Measurements from ENCODE around the gene KCNG2. TPM values are rescaled to one million over a fixed set of nuclear protein-coding genes. Genes with fewer than 3 reads are reported as not detected.

Gene KCNG2
- polyA plus RNA-seq, 4 donors = 0.11 to 0.55 (median 0.35) TPM

DNA sequence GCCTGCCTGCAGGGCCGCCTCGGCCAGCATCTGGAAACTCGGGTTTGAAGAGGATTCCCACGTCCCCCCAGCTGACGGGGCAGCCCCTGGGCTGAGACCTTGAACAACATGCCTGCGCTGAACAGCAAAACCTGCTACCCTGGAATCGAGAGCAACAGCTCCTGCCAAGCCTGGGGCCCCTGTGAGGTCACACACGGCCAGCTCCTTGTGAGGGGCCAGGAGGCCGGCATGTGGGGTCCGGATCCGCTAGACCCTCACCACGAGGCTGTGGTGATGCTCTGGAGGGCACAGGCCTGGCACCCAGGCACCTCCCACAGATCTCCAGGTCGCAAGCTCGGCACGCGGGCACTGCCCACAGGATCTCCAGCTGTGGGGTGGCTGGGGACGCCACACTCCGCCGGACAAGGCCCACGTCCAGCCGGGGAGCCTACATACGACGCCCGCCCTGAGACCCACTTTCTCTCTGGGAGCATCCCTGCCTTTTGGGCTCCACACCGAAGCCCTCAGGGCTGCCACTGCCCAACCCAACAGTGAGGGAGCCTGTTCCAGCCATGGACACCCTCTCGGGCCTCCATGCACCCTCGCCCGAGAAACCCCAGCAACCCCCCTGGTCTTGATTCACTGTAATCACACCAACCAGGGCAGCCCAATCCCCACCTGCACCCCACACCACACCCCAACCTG lies 119.6 kb downstream of the KCNG2 start:
- no peak for DNase-seq (ENCODE audit: low read depth in 4 of 4, low spot score in 2 of 4)

DNA sequence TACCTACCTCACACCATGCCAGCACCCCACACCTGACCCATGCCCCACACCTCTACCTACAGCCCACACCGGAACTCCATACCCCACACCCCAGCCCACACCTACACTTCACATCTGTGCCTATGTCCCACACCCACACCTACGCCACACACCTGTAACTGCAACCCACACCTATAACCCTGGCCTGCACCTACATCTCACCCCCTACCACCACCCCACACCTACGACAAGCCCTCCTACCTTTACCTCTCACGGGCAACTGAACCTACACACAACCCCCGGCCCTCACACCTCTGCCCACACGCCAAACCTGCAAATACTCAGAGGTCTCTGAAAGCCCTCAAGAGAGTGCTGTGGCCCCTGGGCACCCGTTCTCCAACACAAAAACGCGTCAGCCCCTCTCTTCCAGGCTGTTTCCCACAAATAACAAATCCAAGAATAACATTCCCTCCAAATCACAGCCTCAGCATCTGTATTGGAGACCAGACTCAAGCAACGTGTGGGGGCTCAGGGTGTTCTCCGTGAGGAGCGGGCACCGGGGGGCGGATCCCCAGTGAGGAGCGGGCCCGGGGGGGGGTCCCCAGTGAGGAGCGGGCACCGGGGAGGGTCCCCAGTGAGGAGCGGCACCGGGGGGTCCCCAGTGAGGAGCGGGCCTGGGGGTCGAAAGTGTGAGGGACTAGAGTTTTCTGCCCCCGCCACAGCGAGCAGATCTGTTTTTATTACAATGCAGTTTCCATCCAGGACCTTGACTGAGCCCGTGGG lies 120.3 kb downstream of the KCNG2 start:
- no peak for DNase-seq (ENCODE audit: low read depth in 4 of 4, low spot score in 2 of 4)

DNA sequence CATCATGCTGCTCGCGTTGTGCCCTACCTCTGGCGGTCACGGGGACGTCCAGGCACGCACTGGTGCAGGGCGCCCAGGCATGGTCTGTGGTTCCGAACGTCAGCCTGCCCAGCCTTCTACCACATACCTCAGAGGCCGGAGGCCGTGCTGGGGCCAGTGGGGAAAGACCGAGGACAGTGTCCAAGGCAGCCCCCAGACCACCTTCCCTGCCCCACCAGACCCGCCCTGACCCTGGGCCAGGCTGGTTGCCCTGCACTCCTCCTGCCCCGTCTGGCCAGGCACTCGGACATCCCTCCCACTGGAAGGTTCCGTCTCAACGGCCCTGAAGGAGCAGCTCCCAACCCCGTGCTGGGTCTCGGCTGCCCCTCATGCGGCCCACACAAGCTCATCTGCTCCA lies 120.9 kb downstream of the KCNG2 start:
- DNase-seq (ENCODE audit: low read depth in 4 of 4, low spot score in 2 of 4) = no peak

DNA sequence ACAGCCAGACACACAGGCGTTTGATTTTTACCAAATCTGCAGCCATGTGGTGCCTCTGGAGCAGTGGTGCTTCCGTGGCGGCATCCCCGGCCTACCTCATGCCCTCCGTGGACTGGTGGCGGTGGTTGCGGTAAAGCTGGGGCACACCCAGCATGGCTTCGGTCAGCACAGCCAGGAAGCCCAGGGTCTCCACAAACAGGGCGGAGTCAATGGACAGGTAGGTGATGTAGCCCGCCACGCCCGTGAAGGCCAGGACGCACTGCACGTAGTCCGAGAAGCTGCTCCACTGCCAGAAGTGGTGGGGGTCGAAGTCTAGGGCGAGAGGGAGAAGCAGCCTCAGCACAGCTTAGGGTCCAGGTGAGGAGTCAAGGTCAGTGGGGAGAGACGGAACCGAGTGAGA lies 121.4 kb downstream of the KCNG2 start:
- no peak for DNase-seq (ENCODE audit: low read depth in 4 of 4, low spot score in 2 of 4)

DNA sequence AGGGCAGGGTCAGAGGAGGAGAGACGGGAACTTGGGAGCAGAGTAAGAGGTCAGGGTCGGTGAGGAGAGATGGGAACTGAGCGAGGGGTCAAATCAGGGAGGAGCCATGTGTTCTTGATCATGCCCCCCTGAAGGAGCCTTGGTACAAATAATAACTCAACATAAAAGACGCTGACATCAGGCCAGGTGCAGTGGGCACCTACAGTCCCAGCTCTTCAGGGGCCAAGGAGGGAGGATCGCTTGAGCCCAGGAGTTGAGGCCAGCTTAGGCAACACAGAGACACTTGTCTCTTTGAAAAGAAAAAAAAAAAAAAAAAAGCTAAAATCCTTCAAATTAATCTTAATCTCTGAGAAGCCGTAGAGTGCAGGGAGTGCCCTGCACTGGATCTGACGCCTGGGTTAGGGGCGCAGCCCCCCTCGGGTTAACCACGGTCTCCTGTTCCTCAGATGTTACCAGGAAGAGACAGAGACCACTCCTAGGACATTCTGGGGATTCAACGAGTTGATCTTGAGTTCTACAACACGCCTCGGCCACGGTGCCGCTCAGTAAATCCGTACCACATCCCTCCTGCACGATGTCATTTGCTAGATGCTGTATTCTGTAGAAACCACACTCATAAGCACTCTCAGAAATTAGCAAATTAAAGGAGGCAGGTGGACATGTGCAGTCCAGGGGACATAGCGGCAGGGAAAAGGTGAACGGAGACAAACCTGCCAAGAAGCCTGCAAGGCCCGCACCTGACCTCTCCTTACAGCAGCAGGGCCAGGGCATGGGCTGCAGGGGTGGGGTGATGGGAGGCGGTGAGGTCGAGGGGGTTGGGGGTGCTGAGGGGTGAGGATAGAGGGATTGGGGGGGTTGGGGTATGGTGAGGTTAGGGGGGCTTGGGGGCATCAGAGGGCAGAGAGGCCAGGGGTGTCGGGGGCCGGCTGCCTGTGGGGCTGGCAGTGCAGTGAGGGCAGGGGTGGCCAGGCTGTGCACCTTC lies 124.5 kb downstream of the KCNG2 start:
- DNase-seq (ENCODE audit: low read depth in 4 of 4, low spot score in 2 of 4) = no peak

DNA sequence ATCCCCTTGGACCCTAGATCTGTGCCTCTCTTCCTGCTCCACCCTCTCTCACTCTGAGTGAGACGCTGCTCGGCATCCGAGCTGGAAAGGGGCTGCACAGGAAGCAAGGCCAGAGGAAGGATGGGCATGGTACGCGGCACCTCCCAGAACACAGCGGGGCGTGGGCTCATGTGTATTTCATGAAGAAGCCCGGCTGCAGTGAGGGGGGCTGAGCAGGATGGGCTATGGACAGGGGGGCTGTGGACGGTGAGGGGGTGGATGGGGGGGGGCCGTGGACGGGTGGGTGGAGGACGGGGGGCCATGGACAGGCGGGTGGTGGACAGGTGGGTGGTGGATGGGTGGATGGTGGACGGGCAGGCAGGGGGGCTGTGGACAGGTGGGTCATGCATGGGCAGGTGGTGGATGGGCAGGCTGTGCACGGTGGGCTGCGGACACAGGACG lies 125.3 kb downstream of the KCNG2 start:
- DNase-seq (ENCODE audit: low read depth in 4 of 4, low spot score in 2 of 4) = no peak

DNA sequence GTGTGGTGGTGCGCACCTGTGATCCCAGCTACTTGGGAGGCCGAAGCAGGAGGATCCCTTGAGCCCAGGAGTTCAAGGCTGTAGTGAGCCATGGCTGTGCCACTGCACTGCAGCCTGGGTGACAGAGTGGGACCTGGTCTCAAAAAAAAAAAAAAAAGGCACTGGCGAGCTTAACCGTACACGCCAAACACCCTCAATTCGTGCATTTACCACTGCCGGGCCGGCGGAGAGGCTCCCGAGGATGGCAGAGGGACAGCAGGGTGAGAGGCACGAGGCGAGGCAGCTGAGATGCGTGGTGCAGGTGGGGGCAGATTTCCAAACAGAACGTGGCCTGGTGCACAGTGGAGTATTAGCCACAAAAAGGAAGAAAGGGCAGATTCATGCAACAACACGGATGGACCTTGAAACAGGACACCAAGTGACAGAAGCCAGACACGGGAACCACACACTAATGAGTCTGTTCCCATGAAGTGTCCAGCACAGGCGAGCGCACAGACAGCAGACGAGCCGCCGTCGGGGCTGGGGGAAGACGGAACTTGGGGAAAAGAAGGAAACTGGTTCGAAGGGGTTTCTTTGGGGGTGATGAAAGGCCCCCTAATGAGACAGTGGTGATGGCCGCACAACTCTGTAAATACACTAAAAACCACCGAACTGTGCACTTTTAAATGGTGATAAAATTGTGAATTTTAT lies 126.3 kb downstream of the KCNG2 start:
- no peak for DNase-seq (ENCODE audit: low read depth in 4 of 4, low spot score in 2 of 4)

GRCh38 chr18:79924814-79925731 lies 127.3 kb downstream of the KCNG2 start:
- peak in 1 of 4 donors; percentile 25 for DNase-seq (ENCODE audit: low read depth in 4 of 4, low spot score in 2 of 4)

DNA sequence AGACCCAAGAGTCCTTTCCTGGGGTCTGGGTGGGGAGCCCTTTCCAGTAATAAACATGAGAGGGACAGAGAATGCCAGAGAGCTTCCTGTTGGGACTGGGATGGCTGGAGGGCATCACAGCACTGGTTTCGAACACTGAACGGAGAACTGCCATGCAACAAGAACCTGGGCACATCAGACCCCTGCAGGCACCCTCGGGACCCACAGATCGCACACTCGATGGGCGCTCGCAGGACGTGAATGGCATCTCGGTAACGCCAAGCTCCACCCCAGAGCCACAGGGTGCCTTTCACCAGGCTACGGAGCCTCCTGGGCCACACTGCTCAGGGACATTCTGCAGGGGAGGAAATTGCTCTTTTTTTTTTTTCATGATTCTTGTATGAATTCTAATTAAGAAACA lies 128.6 kb downstream of the KCNG2 start:
- no peak for DNase-seq (ENCODE audit: low read depth in 4 of 4, low spot score in 2 of 4)

DNA sequence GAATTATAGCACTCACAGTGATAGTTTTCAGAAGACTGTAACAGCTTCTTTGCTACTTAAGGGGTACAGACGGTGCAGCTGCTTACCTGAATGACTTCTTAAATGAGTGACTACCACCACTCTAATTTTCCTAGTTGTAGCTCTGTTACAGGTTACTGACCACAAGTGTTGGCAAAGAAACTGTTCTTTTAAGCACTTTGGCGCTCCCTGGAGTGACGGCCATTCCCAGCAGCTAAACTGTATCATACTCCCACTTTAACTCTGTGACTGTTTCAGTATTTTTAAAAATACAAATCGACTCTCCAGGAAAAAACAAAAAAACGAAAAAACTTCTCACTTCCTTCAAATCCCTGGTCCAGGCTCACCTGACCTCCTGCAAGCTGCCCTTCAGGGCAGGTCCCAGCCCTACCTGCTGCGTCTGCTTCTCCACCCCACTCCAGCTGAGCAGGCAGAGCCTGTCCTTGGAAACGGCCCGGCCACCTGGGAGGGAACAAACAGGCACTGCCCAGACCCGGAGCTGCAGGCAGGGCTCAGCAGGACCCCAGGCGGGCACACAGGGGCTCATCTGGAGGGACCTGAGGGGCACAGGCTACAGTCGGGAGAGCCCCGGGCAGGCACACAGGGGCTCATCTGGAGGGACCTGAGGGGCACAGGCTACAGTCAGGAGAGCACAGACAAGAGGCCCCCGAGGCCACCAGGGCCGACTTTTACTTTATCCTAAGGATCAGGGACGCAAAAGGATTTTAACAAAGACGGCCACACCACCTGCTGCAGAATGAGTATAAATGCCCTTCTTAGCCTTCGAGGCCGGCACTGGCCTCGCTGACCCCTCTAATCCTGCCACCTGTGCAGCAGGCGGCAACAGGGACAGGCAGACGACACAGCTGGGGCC lies 129.2 kb downstream of the KCNG2 start:
- no peak for DNase-seq (ENCODE audit: low read depth in 4 of 4, low spot score in 2 of 4)

DNA sequence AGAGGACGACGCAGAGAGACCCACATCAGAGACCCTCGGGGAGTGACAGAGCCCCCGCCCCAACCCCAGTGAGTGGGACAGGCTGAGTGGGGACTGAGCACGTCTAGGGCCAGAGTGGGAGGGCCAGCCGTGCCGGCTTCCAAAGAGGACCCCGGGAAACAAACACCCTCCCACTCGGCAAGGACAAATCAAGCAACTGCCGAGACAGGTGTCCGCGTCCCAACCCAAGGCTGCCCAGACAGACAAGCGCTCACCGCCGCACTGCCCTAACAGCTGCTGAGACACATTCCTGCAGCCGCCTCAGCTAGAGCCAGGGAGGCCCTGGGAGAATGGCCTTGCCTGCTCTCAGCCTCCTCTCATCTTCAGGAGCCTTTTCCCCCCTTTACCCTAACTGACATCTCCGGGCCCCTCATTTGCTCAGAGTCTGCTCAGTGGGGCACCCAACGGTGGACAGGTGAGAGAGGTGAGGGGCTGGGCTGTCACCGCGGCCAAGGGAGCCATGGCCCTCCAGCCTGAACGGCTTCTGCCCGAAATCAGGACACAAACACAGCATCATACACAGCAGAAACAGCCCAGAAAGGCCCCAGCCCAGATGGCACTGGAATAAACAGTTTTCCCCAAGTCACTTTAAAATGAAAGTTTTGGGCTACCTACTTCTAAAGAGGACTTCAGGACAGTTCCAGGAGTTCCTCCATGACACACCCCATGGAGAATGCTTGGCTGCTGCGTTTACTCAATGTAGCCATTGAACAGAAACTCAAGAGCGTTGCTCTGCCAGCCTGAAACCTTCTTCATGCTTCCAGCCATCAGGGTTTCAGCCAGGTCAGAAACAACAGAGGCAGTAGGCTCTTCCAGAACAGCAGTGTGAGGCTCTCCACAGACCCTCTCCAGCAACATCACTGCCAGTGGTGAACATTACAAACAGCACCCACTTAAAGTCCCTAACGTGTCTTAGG lies 130.1 kb downstream of the KCNG2 start:
- no peak for DNase-seq (ENCODE audit: low read depth in 4 of 4, low spot score in 2 of 4)

DNA sequence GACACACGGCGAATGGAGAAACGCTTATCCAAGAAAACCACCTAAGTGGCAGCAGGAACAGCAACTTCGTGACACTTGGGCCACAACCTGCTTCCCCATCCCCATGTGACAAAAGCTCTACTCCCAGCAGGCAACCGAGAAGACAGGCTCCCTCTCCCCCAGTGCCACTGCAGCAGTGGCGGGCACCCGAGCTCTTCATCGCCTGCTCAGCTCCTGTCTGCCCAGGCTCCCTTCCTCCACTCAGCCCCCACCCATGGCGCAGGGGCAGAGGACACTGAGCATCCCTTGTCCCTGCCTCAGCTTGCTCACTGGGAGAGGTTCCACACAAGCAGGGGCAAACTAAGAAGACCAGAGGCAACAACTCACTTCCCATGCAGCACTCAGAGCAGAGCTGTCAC lies 130.8 kb downstream of the KCNG2 start:
- no peak for DNase-seq (ENCODE audit: low read depth in 4 of 4, low spot score in 2 of 4)

GRCh38 chr18:79930020-79930642 lies 132.4 kb downstream of the KCNG2 start:
- no peak for DNase-seq (ENCODE audit: low read depth in 4 of 4, low spot score in 2 of 4)

DNA sequence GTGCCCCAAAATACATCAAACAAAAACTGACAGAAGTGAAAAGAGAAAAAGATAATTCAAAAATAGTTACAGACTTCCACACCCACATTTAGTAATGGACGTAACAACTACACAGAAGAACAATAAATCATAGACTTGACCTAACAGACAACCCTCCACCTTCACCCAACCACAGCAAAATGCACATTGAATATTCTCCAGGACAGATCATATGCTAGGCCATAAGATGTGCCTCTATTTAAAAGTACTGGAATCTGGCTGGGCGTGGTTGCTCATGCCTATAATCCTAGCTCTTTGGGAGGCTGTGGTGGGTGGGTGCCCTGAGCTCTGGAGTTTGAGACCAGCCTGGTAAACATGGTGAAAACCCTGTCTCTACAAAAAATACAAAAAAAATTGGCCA lies 133.7 kb downstream of the KCNG2 start:
- no peak for DNase-seq (ENCODE audit: low read depth in 4 of 4, low spot score in 2 of 4)

DNA sequence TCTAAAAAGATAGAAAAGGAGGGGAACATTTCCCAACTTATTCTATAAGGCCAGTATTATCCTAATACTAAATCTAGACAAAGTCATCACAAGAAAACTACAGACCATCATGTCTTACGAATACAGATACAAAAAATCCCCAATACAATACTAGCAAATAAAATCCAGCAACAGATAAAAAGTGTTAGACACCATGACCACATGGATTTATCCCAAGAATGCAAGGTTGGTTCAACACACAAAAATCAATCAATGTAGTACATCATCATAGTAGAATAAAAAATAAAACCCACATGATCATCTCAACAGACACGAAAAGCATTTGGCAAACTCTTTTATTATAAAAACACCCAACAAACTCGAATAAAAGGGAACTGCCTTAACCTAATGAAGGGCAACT lies 135.2 kb downstream of the KCNG2 start:
- no peak for DNase-seq (ENCODE audit: low read depth in 4 of 4, low spot score in 2 of 4)

GRCh38 chr18:79933765-79934164 lies 136.0 kb downstream of the KCNG2 start:
- DNase-seq (ENCODE audit: low read depth in 4 of 4, low spot score in 2 of 4) = no peak

All from left renal cortex interstitium (tissue), 4 donors.